HUES48 (cell line): ENCODE measurements around the gene MFN2.

Experiments used
- H3K27ac ChIP-seq: one replicate; pipeline ENCODE4 v1.7.0; 2013; ENCODE audit warnings: low read depth, low read length, inconsistent platforms
- H3K27me3 ChIP-seq: 2 replicates; pipeline ENCODE4 v1.6.1; 2013; ENCODE audit warnings: mild to moderate bottlenecking, low read length; ENCODE audit not compliant: control insufficient read depth, insufficient read depth
- H3K36me3 ChIP-seq: 2 replicates; pipeline ENCODE4 v1.6.1; 2013; ENCODE audit warnings: low read length; ENCODE audit not compliant: control insufficient read depth, insufficient read depth
- H3K4me1 ChIP-seq: 2 replicates; pipeline ENCODE4 v1.6.1; 2013; ENCODE audit warnings: mild to moderate bottlenecking, low read length; ENCODE audit not compliant: control insufficient read depth, insufficient read depth
- H3K4me3 ChIP-seq: 2 replicates; pipeline ENCODE4 v1.5.1; 2013; ENCODE audit warnings: mild to moderate bottlenecking, low read depth, low read length
- H3K9ac ChIP-seq: 2 replicates; pipeline ENCODE4 v1.6.1; 2013; ENCODE audit warnings: mild to moderate bottlenecking, low read depth, low read length, moderate library complexity
- H3K9me3 ChIP-seq: 2 replicates; pipeline ENCODE4 v1.6.1; 2013; ENCODE audit warnings: low read length; ENCODE audit not compliant: control insufficient read depth, insufficient read depth

MFN2 gene

DNA sequence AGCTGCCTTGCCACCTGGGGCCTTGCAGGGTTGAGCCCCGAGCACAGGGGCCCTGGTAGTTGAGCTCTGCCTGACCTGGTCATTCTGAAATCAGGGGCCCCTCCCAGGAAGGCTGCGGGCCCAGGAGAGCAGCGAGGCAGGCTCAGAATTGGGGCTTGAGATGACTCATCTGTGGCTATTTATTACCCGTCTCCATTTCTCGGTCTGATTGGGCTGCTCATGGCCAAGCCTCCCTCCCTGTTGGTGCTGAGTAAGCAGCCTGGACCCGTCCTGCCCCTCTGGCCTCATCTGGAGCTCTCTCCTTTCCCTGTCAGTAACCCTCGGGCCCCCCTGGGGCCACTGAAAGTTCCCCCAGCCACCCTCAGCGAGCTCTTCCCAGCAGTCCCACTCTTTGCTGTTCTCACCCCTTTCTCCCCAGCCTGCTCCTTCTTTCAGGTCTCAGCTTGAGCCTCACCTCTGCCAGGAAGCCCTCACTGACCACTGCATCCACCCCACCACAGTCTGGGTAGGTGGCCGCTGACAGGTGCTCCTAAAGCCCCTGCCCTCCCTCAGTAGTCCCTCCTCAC is 71.8 kb downstream of the MFN2 start:
- Histone ChIP-seq H3K9me3 (no peaks in the 10 kb centered on the region), H3K4me1 (peaks cover 14% of the 10 kb centered on the region), H3K36me3 (no peaks in the 10 kb centered on the region), H3K4me3 (no peak overlapping the region), H3K27me3 (no peaks in the 10 kb centered on the region), H3K9ac (no peak overlapping the region), H3K27ac (peak overlapping the region; percentile 40)

DNA sequence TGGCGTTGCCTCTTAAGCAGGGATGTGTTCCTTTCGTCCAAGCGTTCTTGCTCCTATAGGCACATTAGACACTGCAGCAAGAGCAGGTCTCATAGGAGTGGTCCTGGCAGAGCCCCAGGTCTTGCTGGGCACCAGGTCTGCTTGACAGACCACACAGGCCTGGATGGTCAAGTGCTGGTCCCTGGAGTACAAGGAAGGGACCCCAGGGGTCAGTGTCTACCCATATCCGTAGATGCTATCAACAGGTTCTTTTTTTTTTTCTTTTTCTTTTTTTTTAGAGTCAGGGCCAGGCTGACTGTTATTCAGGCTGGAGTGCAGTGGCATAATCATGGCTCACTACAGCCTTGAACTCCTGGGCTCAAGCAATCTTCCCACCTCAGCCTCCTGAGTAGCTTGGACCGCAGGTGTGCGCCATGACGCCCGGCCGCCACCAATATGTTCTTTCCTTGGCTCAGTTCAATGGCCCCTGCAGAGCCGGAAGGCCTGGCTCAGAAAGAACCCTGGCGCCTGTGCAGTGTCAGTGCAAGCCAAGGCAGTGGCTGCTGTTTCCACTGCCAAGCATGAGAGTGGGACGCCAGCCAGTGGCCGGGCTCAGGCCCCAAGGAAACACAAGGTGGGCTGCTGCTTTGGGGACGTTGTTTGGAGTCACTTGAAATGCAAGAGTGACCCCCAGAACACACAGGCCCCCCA is 72.9 kb downstream of the MFN2 start:
- Histone ChIP-seq H3K4me3 (no peak overlapping the region), H3K4me1 (peaks cover 14% of the 10 kb centered on the region), H3K9me3 (no peaks in the 10 kb centered on the region), H3K9ac (no peak overlapping the region), H3K36me3 (no peaks in the 10 kb centered on the region), H3K27ac (no peak overlapping the region), H3K27me3 (no peaks in the 10 kb centered on the region)

DNA sequence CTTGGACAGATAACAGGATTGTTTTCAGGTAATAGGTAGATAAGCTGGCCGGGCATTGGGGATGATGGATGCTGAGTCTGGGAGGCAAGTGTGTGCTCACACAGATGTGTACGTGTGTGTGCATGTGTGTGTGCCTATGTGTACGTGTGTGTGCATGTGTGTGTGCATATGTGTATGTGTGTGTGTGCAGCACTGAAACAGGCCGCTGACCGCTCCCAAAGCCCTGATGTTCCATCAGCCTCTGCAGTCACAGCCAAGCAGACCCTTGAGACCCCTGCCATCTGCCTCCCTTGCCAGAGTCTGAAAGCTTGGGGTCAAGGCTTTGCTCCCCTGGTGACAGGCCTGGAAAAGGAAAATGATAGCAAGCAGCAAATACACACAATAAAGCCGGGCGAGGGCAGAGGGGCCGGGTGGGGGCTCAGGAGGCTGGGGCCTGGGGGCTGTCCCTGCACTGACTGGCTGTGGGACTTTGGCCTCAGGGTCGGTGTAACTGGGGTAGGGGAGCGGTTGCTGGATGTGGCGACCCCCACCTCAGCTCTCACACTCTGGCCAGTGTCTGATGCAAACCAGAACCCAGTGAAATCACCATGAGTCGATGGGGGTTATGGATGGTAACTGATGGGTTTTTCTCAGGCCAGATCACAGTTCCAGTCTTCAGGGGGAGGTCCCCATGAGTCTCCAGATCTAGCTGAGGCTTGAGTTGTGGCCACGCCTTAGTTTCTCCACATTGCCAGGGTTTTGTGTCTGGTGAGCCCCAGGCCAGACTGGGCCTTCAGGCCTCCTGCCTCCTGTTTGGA is 73.7 kb downstream of the MFN2 start:
- no peak overlapping the region for H3K27ac ChIP-seq
- no peaks in the 10 kb centered on the region for H3K9me3 ChIP-seq

DNA sequence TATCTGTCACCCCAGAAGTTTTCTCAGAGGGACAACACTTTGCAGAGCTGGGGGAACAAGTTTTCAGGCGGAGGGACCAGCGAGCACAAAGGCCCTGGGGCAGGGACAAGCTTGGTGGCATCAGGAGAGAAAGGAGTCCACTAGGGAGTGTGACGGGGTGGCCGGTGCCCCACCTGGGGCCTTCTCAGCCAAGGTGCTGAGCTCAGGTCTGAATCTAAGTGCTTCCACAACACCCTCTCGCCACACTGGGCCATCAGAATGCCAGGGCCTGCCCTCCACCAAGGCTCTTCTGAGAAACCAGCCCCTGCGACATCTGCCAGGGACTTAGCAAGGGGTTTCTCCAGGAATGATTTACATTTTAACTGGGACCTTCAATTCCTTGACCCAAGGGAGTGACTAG is 75.0 kb downstream of the MFN2 start:
- H3K36me3 ChIP-seq: no peaks in the 10 kb centered on the region
- no peak overlapping the region for H3K9ac ChIP-seq
- peaks cover 8% of the 10 kb centered on the region for H3K4me1 ChIP-seq
- H3K27ac ChIP-seq: no peak overlapping the region
- H3K27me3 ChIP-seq: no peaks in the 10 kb centered on the region
- no peaks in the 10 kb centered on the region for H3K9me3 ChIP-seq
- no peak overlapping the region for H3K4me3 ChIP-seq

More for the DNA sequence above, 73.7 kb downstream of the MFN2 start:
- H3K9ac ChIP-seq: no peak overlapping the region
- H3K27me3 ChIP-seq: no peaks in the 10 kb centered on the region
- peaks cover 14% of the 10 kb centered on the region for H3K4me1 ChIP-seq
- H3K4me3 ChIP-seq: no peak overlapping the region
- no peaks in the 10 kb centered on the region for H3K36me3 ChIP-seq

DNA sequence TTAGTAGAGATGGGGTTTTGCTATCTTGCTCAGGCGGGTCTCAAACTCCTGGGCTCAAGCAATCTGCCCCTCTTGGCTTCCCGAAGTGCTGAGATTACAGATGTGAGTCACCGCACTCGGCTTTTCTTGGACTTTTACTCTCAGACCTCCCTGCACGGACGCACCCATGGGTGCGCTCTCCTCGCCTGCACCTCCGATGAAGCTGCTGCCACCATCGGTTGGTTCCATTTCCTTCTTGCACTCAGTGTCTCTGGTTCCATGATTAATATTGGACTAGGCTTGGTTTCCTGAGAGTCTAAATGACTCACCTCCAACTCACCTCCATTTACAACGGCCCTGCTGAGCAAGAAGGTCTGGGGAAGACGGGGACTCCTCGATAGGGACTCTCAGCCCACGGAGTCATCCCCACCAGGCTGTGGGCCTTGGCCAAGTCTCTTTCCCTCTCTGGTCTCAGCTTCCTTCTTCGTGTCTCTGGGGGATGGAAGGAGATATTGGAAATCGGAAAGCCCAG is 76.1 kb downstream of the MFN2 start:
- Histone ChIP-seq H3K9me3 (no peaks in the 10 kb centered on the region), H3K9ac (no peak overlapping the region)

DNA sequence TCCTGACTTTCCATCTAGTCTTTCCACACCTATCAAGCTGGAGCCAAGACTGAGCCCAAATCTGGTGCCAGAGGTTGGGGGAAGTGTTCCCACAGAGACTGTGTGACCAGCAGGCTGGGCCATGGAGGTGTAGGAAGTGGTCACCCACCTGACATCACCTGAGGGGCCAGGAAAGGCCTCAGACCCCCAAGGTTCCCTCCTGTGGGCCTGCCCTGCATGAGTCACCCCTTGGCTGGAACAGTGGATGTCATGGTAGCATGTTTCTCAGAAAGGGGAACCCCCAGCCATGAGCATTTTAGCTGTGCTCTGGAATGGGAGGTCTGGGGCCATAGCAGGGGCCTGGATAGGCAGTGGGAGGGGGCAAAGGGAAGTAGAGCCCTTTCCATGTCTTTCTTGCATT is 77.1 kb downstream of the MFN2 start:
- Histone ChIP-seq H3K27me3 (no peaks in the 10 kb centered on the region), H3K36me3 (no peaks in the 10 kb centered on the region), H3K4me3 (no peak overlapping the region), H3K4me1 (0 out of 2 replicates have a peak, but pooled peaks cover under 1% of the 10 kb centered on the region), H3K9ac (no peak overlapping the region), H3K9me3 (no peaks in the 10 kb centered on the region), H3K27ac (no peak overlapping the region)

More for the DNA sequence above, 76.1 kb downstream of the MFN2 start:
- H3K4me3 ChIP-seq: no peak overlapping the region
- no peaks in the 10 kb centered on the region for H3K36me3 ChIP-seq
- no peaks in the 10 kb centered on the region for H3K27me3 ChIP-seq
- no peak overlapping the region for H3K27ac ChIP-seq
- peaks cover 8% of the 10 kb centered on the region for H3K4me1 ChIP-seq

DNA sequence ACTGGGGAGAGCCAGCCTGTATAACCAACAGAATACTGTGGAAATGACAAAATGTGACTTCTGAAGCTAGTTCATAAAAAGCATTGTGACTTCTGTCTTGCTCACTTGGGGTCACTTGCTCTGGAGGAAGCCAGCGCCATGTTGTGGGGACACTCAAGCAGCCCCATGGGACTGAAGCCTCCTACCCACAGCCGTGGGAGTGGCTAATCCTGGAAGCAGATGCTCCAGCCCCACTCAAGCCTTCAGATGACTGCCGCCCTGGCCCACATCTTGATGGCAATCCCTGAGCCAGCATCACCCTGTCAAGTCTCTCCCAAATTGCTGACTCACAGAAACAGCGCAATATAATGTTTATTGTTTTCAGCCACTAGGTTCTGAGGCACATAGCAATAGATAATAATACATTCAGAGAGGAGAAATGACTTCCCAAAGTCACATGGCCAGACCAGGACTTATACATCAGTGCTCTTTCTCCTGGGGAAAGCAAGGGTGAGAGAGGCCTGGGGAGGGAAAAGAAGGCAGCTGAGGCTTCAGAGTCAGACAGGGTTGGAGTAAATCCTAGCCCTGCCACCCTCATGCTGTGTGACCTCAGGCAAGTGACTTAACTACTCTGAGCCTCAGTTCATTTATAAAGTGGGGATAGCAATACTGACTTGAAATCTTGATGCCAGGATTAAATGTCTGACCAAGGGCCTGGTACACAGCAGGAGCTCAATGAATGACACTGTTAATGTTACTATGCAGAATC is 77.9 kb downstream of the MFN2 start:
- Histone ChIP-seq H3K27ac (no peak overlapping the region), H3K27me3 (peaks cover 6% of the 10 kb centered on the region), H3K9me3 (no peaks in the 10 kb centered on the region), H3K9ac (no peak overlapping the region), H3K4me1 (0 out of 2 replicates have a peak, but pooled peaks cover 2% of the 10 kb centered on the region), H3K36me3 (no peaks in the 10 kb centered on the region), H3K4me3 (no peak overlapping the region)

DNA sequence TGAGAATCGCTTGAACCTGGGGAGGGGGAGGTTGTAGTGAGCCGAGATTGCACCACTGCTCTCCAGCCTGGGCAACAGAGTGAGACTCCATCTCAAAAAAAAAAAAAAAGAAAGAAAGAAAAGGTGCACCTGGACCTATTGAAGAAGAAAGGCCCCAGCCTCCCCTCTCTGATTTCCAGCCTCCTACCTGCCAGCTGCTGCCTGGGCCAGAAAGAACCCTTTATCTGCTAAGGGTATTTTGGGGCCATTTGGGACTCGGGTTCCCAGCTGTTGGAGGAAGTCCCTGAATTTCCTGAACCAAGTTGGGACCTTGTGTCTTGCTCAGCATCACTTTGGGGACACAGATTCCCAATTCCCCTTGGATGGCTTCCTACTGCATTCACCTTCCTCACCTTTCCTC is 79.0 kb downstream of the MFN2 start:
- H3K36me3 ChIP-seq: no peaks in the 10 kb centered on the region
- H3K4me3 ChIP-seq: no peak overlapping the region
- peaks cover 17% of the 10 kb centered on the region for H3K27me3 ChIP-seq
- H3K9ac ChIP-seq: no peak overlapping the region
- H3K9me3 ChIP-seq: no peaks in the 10 kb centered on the region
- no peak overlapping the region for H3K27ac ChIP-seq
- peaks cover 10% of the 10 kb centered on the region for H3K4me1 ChIP-seq

DNA sequence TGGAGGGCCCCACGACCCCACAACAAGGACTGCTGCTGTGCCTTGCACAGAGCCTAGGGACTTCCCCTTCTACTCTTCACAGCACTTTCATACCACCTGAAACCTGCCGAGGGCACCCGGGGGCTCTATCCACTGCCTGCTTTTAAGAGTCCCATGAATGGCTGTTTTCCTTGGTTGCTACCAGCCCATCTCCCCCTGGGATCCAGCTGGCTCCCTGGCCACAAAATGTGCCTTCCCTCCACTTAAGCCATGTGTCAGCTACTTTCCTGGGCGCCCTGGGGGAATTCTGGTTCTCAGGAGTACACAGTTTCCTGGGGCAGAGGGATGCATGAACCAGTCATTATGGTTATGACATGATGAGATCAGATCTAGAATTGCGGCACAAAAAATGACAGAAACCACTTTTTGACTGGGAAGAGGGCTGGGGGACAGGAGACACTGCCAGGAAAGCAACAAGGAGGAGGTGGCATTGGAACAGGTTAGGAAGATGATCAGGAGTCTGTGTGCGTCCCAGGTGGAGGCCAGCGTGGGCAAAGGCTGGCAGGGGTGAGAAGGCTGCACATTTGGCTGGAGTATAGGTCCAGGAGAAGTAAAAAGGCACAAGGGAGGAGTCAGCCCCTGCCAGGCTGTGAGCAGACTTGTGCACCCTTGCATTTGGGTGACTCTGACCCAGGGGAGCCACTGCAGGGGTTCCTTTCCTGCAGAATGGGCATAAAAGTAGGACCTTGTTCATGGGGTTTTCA is 79.6 kb downstream of the MFN2 start:
- no peak overlapping the region for H3K4me3 ChIP-seq
- no peaks in the 10 kb centered on the region for H3K9me3 ChIP-seq
- no peak overlapping the region for H3K27ac ChIP-seq
- H3K4me1 ChIP-seq: peaks cover 14% of the 10 kb centered on the region
- H3K36me3 ChIP-seq: no peaks in the 10 kb centered on the region
- H3K27me3 ChIP-seq: peaks cover 20% of the 10 kb centered on the region
- no peak overlapping the region for H3K9ac ChIP-seq

DNA sequence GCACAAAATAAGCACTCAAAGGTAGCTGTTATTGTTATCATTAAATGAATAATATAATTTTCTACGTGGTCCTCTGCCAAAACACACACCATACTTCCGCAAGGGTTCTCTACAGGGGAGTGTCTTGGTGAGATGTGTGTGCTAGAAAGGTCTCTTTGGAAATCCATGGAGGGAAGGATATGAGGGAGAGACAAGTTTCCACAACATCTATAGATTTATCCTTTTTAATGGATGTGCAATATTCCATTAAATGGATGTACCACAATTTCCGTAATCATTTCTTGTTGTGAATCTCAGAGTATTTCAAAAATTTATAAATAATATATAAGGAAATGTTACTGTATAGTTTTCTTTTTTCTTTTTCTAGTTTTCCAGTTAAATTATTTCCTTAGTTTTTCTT is 80.3 kb downstream of the MFN2 start:
- peaks cover 20% of the 10 kb centered on the region for H3K27me3 ChIP-seq
- H3K36me3 ChIP-seq: no peaks in the 10 kb centered on the region

More for the DNA sequence above, 80.3 kb downstream of the MFN2 start:
- no peak overlapping the region for H3K27ac ChIP-seq
- H3K4me3 ChIP-seq: no peak overlapping the region
- H3K9ac ChIP-seq: no peak overlapping the region
- peaks cover 17% of the 10 kb centered on the region for H3K4me1 ChIP-seq
- no peaks in the 10 kb centered on the region for H3K9me3 ChIP-seq
